Neural cell (in vitro differentiated cells): ENCODE results near the gene NDUFAF4.

ENCODE experiments used
- EZH2 ChIP-seq: fragments of 200-600, 300-800 bp; shearing (Covaris generic), sonication (generic); IDR thresholded peaks from 2 replicates; pipeline ENCODE4 v1.6.1; 2014; ENCODE audit warnings: antibody characterized with exemption, low read length, borderline replicate concordance, mild to moderate bottlenecking; ENCODE audit not compliant: insufficient read depth, poor library complexity, severe bottlenecking
- POLR2AphosphoS5 ChIP-seq: IDR thresholded peaks from 2 replicates; pipeline ENCODE4 v1.6.1; 2012
- RAD21 ChIP-seq: fragments of 450-650 bp; conservative IDR thresholded peaks from 2 replicates; pipeline ENCODE4 v1.6.1; 2014; ENCODE audit warnings: antibody characterized with exemption, mild to moderate bottlenecking, moderate library complexity
- SMC3 ChIP-seq: fragments of 450-650 bp; conservative IDR thresholded peaks from 2 replicates; pipeline ENCODE4 v1.6.1; 2014; ENCODE audit warnings: antibody characterized with exemption, mild to moderate bottlenecking, moderate library complexity; ENCODE audit not compliant: poor library complexity
- TAF1 ChIP-seq: IDR thresholded peaks from 2 replicates; pipeline ENCODE4 v1.6.1; 2012; ENCODE audit warnings: low read depth
- TF ChIP-seq, protein P1 (sequence below): fragments of 450-650 bp; IDR thresholded peaks from 2 replicates; pipeline ENCODE4 v1.5.1; 2014; ENCODE audit warnings: antibody characterized with exemption, mild to moderate bottlenecking, moderate library complexity; ENCODE audit not compliant: poor library complexity, severe bottlenecking

GRCh38 chr6:96864216-96865054 lies 33.3 kb downstream of the NDUFAF4 start:
- TF ChIP-seq POLR2AphosphoS5, result no peak
- no peak for TF ChIP-seq EZH2
- TF ChIP-seq, protein P1, sequence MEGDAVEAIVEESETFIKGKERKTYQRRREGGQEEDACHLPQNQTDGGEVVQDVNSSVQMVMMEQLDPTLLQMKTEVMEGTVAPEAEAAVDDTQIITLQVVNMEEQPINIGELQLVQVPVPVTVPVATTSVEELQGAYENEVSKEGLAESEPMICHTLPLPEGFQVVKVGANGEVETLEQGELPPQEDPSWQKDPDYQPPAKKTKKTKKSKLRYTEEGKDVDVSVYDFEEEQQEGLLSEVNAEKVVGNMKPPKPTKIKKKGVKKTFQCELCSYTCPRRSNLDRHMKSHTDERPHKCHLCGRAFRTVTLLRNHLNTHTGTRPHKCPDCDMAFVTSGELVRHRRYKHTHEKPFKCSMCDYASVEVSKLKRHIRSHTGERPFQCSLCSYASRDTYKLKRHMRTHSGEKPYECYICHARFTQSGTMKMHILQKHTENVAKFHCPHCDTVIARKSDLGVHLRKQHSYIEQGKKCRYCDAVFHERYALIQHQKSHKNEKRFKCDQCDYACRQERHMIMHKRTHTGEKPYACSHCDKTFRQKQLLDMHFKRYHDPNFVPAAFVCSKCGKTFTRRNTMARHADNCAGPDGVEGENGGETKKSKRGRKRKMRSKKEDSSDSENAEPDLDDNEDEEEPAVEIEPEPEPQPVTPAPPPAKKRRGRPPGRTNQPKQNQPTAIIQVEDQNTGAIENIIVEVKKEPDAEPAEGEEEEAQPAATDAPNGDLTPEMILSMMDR, result no peak
- TF ChIP-seq RAD21, result no peak
- no peak for TF ChIP-seq SMC3
- TF ChIP-seq TAF1, result no peak
